HL-60 (cell line): Measurements from ENCODE around the gene CETP.
"Not testable (repeated sequence)": the region's sequence is repeated elsewhere in the genome, so short reads cannot be mapped to it uniquely, and the experiment has no call there.

Source experiments
- DNase-seq, 2 experiments: peaks; one replicate each; pipeline ENCODE4 v3.0.0-alpha.2; 2010 to 2020; ENCODE audit warnings: low read depth in 1 of 2, low spot score in 1 of 2
- H3K27ac ChIP-seq: fragments of 250-450 bp; sonication (Bioruptor Pico); replicated peaks from 2 replicates; pipeline ENCODE4 v1.5.1; 2020; ENCODE audit warnings: mild to moderate bottlenecking, moderate library complexity
- H3K27me3 ChIP-seq: fragments of 250-450 bp; sonication (Bioruptor Pico); 2 replicates; pipeline ENCODE4 v1.5.1; 2021; ENCODE audit warnings: mild to moderate bottlenecking, moderate library complexity; ENCODE audit not compliant: insufficient read depth, poor library complexity, severe bottlenecking
- H3K4me3 ChIP-seq: replicated peaks from 2 replicates; pipeline ENCODE4 v1.5.1; 2011; ENCODE audit warnings: mild to moderate bottlenecking, control low read depth, low read length; ENCODE audit not compliant: insufficient read depth
- GABPA ChIP-seq: IDR thresholded peaks from 2 replicates; pipeline ENCODE4 v1.6.1; 2012; ENCODE audit warnings: low read depth
- POLR2AphosphoS5 ChIP-seq: IDR thresholded peaks from 2 replicates; pipeline ENCODE4 v1.6.1; 2012; ENCODE audit warnings: low read depth
- SPI1 ChIP-seq: IDR thresholded peaks from 2 replicates; pipeline ENCODE4 v1.6.1; 2012; ENCODE audit warnings: low read depth, mild to moderate bottlenecking, borderline replicate concordance
- TF ChIP-seq, protein P1 (sequence below): IDR thresholded peaks from 2 replicates; pipeline ENCODE4 v1.6.1; 2012; ENCODE audit warnings: low read depth; ENCODE audit not compliant: insufficient replicate concordance
- TF ChIP-seq, protein P2 (sequence below): IDR thresholded peaks from one replicate; pipeline ENCODE4 v1.5.1; 2011; ENCODE audit warnings: low read length, control low read depth, inconsistent platforms; ENCODE audit not compliant: insufficient read depth

The CETP gene

DNA sequence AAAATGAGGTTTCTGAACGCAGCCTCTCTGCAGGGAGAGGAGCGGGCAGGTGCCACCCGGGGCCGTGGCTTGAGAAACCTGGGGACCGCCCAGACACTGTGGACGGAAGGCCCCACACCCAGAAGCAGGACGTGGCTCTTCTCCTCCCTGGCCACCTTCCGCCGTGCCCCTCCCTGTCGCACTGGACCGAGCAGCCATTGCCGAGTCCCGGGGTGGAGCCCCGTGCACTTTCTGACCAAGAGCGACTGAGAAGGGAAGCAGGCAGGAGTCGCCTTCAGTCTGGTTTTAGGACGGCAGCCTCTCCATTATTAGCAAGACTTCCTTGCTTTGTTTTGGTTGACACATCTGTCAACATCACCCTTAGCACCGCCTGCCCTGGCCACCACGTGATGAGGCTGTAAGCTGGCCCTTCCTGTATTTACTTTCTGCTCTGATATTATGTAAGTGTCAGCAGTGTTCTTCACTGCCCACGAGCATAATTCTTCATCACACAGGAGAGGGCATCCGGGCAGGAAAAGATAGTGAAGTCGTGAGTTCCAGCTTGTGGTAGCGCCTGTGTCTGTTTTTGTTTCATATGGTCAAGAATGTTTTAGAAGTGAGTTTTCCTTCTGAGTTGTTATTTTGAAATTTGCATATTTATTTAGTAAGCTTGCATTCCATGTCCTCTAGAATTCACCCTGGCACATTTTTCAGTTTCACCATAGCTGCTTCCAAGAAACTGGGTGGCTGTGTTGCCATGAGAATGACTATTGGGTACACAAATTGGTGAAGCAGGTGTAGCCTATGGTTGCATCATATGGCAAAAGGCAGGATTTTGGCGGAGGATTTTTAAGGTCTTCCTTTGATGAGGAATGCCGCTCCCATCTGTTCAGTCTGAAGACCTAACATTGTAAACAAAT is 28.8 kb upstream of the CETP start:
- Histone ChIP-seq H3K4me3 (peak overlapping the region; percentile 100), H3K27ac (peak overlapping the region; percentile 92), H3K27me3 (no peaks in the 10 kb centered on the region)
- TF ChIP-seq GABPA (no peak), SPI1 (peak; percentile 28; the same call in 1 of the 2 replicates)
- DNase-seq, result peak; percentile 74 to 85

DNA sequence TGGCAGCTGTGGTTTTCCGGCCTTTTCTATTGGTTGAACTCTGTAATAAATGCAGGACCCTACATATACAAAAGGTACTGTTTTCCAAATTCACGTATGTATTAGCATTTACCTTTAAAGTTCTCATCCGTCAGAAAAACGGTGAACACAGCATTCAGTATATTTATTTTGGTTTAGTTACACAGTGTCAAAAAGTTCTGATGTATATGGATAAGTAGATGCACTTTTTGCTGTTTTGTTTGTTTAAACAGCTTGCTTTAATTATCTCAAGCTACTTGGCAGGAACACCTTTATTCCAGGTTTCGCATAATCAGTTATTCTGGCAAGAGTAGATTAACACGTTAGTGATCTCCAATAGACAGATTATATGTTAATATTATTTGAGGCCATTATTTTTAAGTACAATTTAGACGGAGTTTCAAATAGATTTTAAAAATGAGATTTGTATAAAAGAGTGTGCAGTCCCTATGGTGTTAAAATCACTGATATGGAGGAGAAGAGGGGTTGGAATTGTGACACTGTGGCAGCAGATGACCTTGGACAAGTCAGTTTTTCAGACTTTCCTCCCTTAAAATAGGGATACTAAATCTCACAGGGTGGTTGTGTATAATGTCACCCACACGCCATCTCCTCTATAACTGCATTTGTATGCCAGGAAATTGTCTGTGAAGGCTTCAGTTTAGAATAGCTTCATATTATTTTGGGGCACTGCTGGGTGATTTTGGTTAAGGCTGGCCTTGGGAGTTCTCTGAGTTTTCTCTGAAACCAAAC is 27.7 kb upstream of the CETP start:
- no peak for TF ChIP-seq GABPA
- TF ChIP-seq POLR2AphosphoS5, result no peak
- TF ChIP-seq, protein P1, sequence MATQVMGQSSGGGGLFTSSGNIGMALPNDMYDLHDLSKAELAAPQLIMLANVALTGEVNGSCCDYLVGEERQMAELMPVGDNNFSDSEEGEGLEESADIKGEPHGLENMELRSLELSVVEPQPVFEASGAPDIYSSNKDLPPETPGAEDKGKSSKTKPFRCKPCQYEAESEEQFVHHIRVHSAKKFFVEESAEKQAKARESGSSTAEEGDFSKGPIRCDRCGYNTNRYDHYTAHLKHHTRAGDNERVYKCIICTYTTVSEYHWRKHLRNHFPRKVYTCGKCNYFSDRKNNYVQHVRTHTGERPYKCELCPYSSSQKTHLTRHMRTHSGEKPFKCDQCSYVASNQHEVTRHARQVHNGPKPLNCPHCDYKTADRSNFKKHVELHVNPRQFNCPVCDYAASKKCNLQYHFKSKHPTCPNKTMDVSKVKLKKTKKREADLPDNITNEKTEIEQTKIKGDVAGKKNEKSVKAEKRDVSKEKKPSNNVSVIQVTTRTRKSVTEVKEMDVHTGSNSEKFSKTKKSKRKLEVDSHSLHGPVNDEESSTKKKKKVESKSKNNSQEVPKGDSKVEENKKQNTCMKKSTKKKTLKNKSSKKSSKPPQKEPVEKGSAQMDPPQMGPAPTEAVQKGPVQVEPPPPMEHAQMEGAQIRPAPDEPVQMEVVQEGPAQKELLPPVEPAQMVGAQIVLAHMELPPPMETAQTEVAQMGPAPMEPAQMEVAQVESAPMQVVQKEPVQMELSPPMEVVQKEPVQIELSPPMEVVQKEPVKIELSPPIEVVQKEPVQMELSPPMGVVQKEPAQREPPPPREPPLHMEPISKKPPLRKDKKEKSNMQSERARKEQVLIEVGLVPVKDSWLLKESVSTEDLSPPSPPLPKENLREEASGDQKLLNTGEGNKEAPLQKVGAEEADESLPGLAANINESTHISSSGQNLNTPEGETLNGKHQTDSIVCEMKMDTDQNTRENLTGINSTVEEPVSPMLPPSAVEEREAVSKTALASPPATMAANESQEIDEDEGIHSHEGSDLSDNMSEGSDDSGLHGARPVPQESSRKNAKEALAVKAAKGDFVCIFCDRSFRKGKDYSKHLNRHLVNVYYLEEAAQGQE, result no peak
- TF ChIP-seq SPI1, result no peak
- TF ChIP-seq, protein P2, sequence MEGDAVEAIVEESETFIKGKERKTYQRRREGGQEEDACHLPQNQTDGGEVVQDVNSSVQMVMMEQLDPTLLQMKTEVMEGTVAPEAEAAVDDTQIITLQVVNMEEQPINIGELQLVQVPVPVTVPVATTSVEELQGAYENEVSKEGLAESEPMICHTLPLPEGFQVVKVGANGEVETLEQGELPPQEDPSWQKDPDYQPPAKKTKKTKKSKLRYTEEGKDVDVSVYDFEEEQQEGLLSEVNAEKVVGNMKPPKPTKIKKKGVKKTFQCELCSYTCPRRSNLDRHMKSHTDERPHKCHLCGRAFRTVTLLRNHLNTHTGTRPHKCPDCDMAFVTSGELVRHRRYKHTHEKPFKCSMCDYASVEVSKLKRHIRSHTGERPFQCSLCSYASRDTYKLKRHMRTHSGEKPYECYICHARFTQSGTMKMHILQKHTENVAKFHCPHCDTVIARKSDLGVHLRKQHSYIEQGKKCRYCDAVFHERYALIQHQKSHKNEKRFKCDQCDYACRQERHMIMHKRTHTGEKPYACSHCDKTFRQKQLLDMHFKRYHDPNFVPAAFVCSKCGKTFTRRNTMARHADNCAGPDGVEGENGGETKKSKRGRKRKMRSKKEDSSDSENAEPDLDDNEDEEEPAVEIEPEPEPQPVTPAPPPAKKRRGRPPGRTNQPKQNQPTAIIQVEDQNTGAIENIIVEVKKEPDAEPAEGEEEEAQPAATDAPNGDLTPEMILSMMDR, result no peak
- Histone ChIP-seq H3K27me3 (no peaks in the 10 kb centered on the region), H3K4me3 (peak overlapping the region; percentile 100), H3K27ac (no peak overlapping the region; the same call in 1 of the 2 replicates)
- DNase-seq, result no peak

DNA sequence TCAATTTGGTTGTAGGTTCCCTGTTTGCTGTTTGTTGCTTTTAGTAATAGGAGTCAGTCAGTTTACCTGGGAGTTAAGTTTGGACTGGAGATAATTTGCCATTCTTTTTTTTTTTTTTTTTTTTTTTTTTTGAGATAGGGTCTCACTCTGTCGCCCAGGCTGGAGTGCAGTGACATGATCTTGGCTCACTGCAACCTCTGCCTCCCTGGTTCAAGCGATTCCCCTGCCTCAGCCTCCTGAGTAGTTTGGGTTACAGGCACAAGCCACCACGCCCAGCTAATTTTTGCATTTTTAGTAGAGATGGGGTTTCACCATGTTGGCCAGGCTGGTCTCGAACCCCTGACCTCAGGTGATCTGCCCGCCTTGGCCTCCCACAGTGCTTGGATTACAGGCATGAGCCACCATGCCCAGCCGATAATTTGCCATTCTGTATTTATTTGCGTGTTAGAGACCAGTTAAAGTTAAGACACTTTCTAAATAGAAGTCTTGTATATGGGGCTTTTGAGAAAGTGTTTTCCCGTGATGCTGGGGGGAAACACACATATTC is 27.1 kb upstream of the CETP start:
- not testable (repeated sequence) for DNase-seq, H3K27ac ChIP-seq, H3K27me3 ChIP-seq
- peak overlapping the region; percentile 100 for H3K4me3 ChIP-seq

DNA sequence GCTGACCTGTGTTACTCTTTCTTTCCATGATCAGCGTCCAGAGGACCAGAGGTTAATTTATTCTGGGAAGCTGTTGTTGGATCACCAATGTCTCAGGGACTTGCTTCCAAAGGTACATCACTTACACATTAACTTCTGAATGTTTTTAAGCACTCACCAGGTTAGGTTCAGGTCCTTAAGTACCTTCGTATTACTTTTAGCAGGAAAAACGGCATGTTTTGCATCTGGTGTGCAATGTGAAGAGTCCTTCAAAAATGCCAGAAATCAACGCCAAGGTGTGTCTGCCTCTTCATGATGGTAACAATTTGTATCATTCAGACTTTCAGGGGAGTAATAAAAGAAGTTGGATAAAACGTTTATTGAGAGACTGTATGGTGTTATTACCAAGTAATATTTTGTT is 26.5 kb upstream of the CETP start:
- H3K27me3 ChIP-seq, result no peaks in the 10 kb centered on the region
- no peak for DNase-seq
- H3K4me3 ChIP-seq, result no peak overlapping the region
- TF ChIP-seq, protein P2, result no peak
- TF ChIP-seq, protein P1, result no peak
- no peak for TF ChIP-seq POLR2AphosphoS5
- no peak for TF ChIP-seq SPI1
- TF ChIP-seq GABPA, result no peak
- no peak overlapping the region for H3K27ac ChIP-seq
